Mononuclear cell (primary cell): ENCODE results near the gene TMCC1. TPM values are rescaled to one million over a fixed set of nuclear protein-coding genes. Genes with fewer than 3 reads are reported as not detected.
"Not testable (repeated sequence)": the region's sequence is repeated elsewhere in the genome, so short reads cannot be mapped to it uniquely, and the experiment has no call there.

ENCODE experiments used
- H3K27me3 ChIP-seq: 2 replicates; pipeline ENCODE4 v1.6.0; 2011; ENCODE audit warnings: low read length, control low read depth; ENCODE audit not compliant: insufficient read depth
- H3K4me1 ChIP-seq: 2 replicates; pipeline ENCODE4 v1.5.1; 2011; ENCODE audit warnings: mild to moderate bottlenecking, low read length, control low read depth; ENCODE audit not compliant: insufficient read depth
- H3K4me3 ChIP-seq: 2 replicates; pipeline ENCODE4 v1.5.1; 2011; ENCODE audit warnings: mild to moderate bottlenecking, low read length, moderate library complexity
- H3K9me3 ChIP-seq: 2 replicates; pipeline ENCODE4 v1.5.1; 2011; ENCODE audit warnings: low read depth, mild to moderate bottlenecking, control low read depth, low read length
- total RNA-seq: library from RNA; depleted of rRNA; stranded (reverse); fragments of >200 nt; gene quantifications from one replicate; pipeline ENCODE4 v1.2.3, GENCODE V29; 2012

The TMCC1 gene
- total RNA-seq, 1 donor, result 17.1 TPM

- no peaks in the 10 kb centered on the region for H3K4me1 ChIP-seq
- H3K4me3 ChIP-seq, result no peak overlapping the region
- no peaks in the 10 kb centered on the region for H3K9me3 ChIP-seq
- H3K27me3 ChIP-seq, result no peaks in the 10 kb centered on the region
Observed at GRCh38 chr3:129783470-129783869, 110.0 kb downstream of the TMCC1 start.

- H3K4me3 ChIP-seq, result no peak overlapping the region
- H3K9me3 ChIP-seq, result no peaks in the 10 kb centered on the region
Observed at GRCh38 chr3:129778871-129779270, 114.6 kb downstream of the TMCC1 start.

DNA sequence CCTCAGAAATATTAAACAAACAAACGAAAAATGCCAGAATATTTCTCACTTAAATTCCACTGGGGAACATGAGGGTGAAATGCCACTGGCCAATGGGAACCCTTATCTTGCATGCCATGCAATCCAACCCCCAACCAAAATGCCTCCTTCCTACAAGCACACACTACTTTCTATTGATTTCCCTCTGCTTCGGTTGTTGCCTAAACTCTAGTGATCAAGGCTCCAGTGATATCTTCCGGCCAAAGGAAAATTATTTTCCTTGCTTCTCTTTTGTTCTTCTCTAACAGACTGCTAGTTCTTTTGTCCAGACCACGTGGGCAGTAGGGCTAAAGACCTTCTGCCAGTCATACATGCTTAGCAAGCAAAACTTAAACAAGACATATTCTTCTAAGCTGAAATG is 115.7 kb downstream of the TMCC1 start:
- Histone ChIP-seq H3K9me3 (no peaks in the 10 kb centered on the region), H3K4me3 (no peak overlapping the region), H3K4me1 (no peaks in the 10 kb centered on the region), H3K27me3 (no peaks in the 10 kb centered on the region)

More at GRCh38 chr3:129778871-129779270, 114.6 kb downstream of the TMCC1 start:
- Histone ChIP-seq H3K4me1 (no peaks in the 10 kb centered on the region), H3K27me3 (no peaks in the 10 kb centered on the region)

DNA sequence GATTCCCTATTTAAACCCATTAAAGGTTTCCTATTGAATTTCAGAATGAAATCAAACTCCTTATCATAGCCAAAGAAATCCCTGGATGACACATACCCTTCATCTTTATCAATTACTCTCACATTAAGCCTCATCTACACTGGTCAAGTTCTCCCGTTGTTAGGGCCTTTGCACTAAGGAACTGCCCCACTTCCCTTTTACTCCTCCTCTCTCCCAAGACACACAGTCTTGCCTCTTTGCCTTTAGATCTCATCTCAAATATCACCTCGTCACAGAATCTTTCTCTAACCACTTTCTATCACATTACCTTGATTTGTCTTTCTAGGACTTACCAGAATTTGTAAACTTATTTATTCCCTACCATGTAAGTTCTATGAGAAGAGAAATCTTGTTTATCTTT is 117.6 kb downstream of the TMCC1 start:
- no peaks in the 10 kb centered on the region for H3K27me3 ChIP-seq
- H3K4me1 ChIP-seq, result no peaks in the 10 kb centered on the region
- no peaks in the 10 kb centered on the region for H3K9me3 ChIP-seq
- no peak overlapping the region for H3K4me3 ChIP-seq

DNA sequence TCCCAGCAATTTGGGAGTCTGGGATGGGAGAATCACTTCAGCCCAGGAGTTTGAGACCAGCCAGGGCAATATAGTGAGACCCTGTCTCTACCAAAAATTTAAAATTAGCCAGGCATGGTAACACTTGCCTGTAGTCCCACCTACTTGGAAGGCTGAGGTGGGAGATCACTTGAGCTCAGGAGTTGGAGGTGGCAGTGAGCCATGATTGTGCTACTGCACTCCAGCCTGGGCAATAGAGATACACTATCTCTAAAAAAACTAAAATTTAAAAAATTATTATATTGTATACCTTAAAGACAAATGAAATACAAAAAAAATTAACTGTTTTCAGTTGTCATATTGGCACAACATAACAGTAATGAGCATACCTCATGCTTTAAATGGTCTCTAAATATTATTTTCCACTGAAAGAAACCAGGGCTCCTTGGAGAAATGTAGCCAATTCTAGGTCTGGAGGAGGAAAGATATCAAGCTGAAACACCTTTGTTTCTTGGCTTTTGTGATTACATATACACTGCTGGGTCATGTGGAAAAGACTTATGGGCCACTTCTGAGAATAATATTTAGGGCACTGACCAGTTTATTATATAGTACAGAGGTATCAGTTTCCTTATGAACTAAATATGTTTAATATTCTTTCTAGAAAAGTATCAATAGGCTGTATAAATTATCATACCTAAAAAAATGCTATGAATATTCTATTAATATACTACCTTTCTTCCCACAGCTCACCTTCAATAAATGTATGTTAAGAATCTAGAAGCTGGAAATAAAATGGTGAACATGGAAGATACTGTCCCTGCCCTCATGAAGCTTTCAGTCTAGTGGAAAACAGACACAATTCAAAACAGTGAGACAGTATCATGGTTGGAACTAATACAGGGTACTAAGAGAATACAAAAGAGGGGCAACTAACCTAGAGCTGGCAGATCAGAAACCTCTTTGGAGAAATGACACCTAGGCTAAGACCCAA is 119.5 kb downstream of the TMCC1 start:
- Histone ChIP-seq H3K4me1 (no peaks in the 10 kb centered on the region), H3K4me3 (no peak overlapping the region), H3K27me3 (no peaks in the 10 kb centered on the region), H3K9me3 (no peaks in the 10 kb centered on the region)

DNA sequence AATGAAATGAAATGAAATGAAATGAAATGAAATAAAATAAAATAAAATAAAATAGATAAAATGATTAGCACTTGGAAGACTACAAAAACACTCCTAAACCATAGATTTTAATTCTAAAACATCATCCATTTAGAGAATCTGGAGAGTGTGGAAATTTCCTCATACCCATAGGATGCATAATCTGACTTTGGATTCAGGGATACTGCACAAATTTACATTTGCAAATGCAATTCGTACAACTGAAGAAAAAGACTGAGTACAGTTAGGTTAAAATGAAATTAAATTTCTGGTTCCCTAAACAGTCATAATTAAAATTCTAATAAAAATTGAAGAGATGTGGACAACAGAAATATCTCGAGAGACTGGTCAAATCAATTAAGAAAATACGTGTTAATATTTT is 122.9 kb downstream of the TMCC1 start:
- Histone ChIP-seq H3K27me3 (no peaks in the 10 kb centered on the region), H3K9me3 (no peaks in the 10 kb centered on the region), H3K4me3 (no peak overlapping the region), H3K4me1 (no peaks in the 10 kb centered on the region)

DNA sequence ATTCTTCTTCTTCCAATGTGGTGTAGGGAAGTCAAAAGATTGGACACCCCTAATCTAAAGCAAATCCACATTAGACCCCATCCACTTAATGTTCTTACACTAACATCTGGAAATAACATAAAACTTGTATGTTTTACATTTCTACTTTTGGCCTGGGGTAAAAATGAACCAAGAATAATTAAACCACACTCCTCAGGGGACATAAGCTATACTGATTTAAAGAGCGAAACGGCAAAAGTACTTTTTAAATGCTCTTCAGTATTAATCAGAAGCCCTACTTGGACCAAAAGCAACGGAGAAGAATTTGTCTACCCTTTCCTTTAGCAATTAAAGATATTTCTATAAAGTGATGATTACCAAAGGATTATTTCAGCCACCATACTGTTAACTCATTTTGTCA is 123.9 kb downstream of the TMCC1 start:
- no peaks in the 10 kb centered on the region for H3K27me3 ChIP-seq
- H3K9me3 ChIP-seq, result no peaks in the 10 kb centered on the region
- H3K4me1 ChIP-seq, result no peaks in the 10 kb centered on the region
- no peak overlapping the region for H3K4me3 ChIP-seq

- no peak overlapping the region for H3K4me3 ChIP-seq
- no peaks in the 10 kb centered on the region for H3K9me3 ChIP-seq
- H3K4me1 ChIP-seq, result no peaks in the 10 kb centered on the region
- H3K27me3 ChIP-seq, result no peaks in the 10 kb centered on the region
Observed at GRCh38 chr3:129768728-129769127, 124.8 kb downstream of the TMCC1 start.

GRCh38 chr3:129766135-129766534 is 127.4 kb downstream of the TMCC1 start:
- H3K9me3 ChIP-seq, result no peaks in the 10 kb centered on the region
- no peaks in the 10 kb centered on the region for H3K27me3 ChIP-seq
- no peak overlapping the region for H3K4me3 ChIP-seq
- H3K4me1 ChIP-seq, result no peaks in the 10 kb centered on the region

- no peak overlapping the region for H3K4me3 ChIP-seq
- no peaks in the 10 kb centered on the region for H3K27me3 ChIP-seq
- no peaks in the 10 kb centered on the region for H3K4me1 ChIP-seq
- no peaks in the 10 kb centered on the region for H3K9me3 ChIP-seq
Observed at GRCh38 chr3:129764090-129764489, 129.4 kb downstream of the TMCC1 start.

- Histone ChIP-seq H3K4me3 (no peak overlapping the region), H3K4me1 (no peaks in the 10 kb centered on the region), H3K27me3 (no peaks in the 10 kb centered on the region), H3K9me3 (peaks cover 2% of the 10 kb centered on the region)
Observed at GRCh38 chr3:129758785-129759320, 134.7 kb downstream of the TMCC1 start.

DNA sequence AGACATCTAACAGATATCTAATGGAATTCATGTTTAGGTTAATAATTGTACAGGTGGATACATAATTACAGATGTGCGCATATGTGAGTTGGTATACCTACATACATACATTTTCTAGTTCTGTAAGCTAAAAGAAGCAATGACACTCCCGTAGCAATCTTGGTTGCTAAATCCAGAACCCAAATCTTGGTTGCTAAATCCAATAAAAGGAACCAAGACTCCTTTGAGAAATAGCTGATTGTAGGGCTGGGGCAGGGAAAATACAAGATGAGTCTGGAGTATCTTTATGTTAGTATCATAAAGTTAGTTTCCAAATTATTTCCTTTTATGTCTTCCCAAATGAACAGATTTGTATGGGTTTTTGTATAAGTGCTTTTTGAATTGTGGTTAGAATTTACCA is 135.2 kb downstream of the TMCC1 start:
- Histone ChIP-seq H3K4me1 (no peaks in the 10 kb centered on the region), H3K27me3 (no peaks in the 10 kb centered on the region), H3K4me3 (no peak overlapping the region), H3K9me3 (peaks cover 7% of the 10 kb centered on the region)

GRCh38 chr3:129756871-129757270 is 136.6 kb downstream of the TMCC1 start:
- H3K4me1 ChIP-seq, result no peaks in the 10 kb centered on the region
- no peak overlapping the region for H3K4me3 ChIP-seq
- no peaks in the 10 kb centered on the region for H3K27me3 ChIP-seq
- H3K9me3 ChIP-seq, result peaks cover 14% of the 10 kb centered on the region

GRCh38 chr3:129751105-129751504 is 142.4 kb downstream of the TMCC1 start:
- H3K4me1 ChIP-seq, H3K4me3 ChIP-seq, H3K27me3 ChIP-seq: not testable (repeated sequence)
- peaks cover 14% of the 10 kb centered on the region for H3K9me3 ChIP-seq

GRCh38 chr3:129749692-129750091 is 143.8 kb downstream of the TMCC1 start:
- Histone ChIP-seq H3K4me1 (no peaks in the 10 kb centered on the region), H3K4me3 (no peak overlapping the region), H3K27me3 (no peaks in the 10 kb centered on the region)

DNA sequence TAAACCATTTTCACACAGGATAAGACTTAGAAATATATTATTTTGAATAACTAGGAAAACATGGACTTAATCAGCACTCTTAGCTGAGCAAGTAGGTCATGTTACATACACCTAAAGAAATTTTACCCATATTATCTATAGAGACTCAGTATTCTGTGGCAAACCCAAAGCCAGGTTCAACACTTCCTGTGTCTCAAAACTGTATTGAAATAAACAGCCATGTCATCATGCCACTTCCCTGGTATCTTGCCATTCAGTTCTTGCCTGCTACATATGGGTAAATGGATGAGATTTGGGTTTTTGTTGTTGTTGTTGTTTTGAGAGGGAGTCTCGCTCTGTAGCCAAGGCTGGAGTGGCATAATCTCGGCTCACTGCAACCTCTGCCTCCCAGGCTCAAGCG is 145.5 kb downstream of the TMCC1 start:
- Histone ChIP-seq H3K9me3 (peaks cover 4% of the 10 kb centered on the region), H3K27me3 (no peaks in the 10 kb centered on the region), H3K4me1 (no peaks in the 10 kb centered on the region), H3K4me3 (no peak overlapping the region)

More at GRCh38 chr3:129749692-129750091, 143.8 kb downstream of the TMCC1 start:
- H3K9me3 ChIP-seq, result peaks cover 14% of the 10 kb centered on the region
